Measurements from ENCODE around the gene RNGTT.

- no peak for TF ChIP-seq CTCF (conservative IDR thresholded peaks at IDR 0.05 in 1 of 2, IDR thresholded peaks at IDR 0.05 in 1 of 2; ENCODE audit: extremely low read depth in 1 of 2, insufficient read depth in 1 of 2, low read depth in 1 of 2, low read length in 2 of 2)
- no peak for TF ChIP-seq EZH2 (IDR thresholded peaks at IDR 0.05; ENCODE audit: borderline replicate concordance, low read length)
These were observed 397.6 kb downstream of the RNGTT start for GRCh38 chr6:88565836-88566235.

All from mammary epithelial cell (primary cell).